ENCODE measurements around the gene ABCA9.
"Not testable (repeated sequence)": the region's sequence is repeated elsewhere in the genome, so short reads cannot be mapped to it uniquely, and the experiment has no call there.

ABCA9 gene

GRCh38 chr17:69043098-69043734 lies 17.5 kb downstream of the ABCA9 start:
- DNase-seq (ENCODE audit: low spot score in 2 of 2) (no peak), ATAC-seq (ENCODE audit: low read depth) (no peak)
- no peaks in the 10 kb centered on the region for H3K36me3 Mint-ChIP-seq
- H3K27ac Mint-ChIP-seq = no peak overlapping the region
- H3K9me3 Mint-ChIP-seq = peaks cover 1% of the 10 kb centered on the region
- no peaks in the 10 kb centered on the region for H3K27me3 Mint-ChIP-seq
- H3K4me3 Mint-ChIP-seq = no peak overlapping the region
- H3K4me1 Mint-ChIP-seq = no peaks in the 10 kb centered on the region

GRCh38 chr17:69042308-69042707 lies 18.4 kb downstream of the ABCA9 start:
- no peak overlapping the region for H3K27ac Mint-ChIP-seq
- DNase-seq (ENCODE audit: low spot score in 2 of 2) (no peak), ATAC-seq (ENCODE audit: low read depth) (no peak)
- no peak overlapping the region for H3K4me3 Mint-ChIP-seq
- no peaks in the 10 kb centered on the region for H3K36me3 Mint-ChIP-seq
- H3K4me1 Mint-ChIP-seq = no peaks in the 10 kb centered on the region
- no peaks in the 10 kb centered on the region for H3K27me3 Mint-ChIP-seq
- H3K9me3 Mint-ChIP-seq = peaks cover 3% of the 10 kb centered on the region

- H3K9me3 Mint-ChIP-seq = peaks cover 8% of the 10 kb centered on the region
Observed at GRCh38 chr17:69031839-69032238, 28.9 kb downstream of the ABCA9 start.

DNA sequence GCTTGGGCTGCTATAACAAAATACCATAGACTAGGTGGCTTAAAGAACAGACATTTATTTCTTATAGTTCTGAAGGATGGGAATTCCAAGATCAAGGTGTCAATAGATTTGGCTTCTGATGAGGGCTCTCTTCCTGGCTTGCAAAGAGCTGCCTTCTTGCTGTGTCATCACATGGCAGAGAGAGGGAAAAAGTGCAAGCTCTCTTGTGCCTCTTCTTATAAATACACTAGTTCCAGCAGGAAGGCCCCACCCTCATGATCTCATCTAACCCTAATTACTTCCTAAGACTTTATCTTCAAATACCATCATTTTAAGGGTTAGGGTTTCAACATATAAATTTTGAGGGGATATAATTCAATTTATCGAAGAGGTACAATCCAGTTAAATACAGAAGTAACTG lies 30.6 kb downstream of the ABCA9 start:
- Mint-ChIP-seq H3K4me3 (no peak overlapping the region), H3K27ac (no peak overlapping the region), H3K36me3 (no peaks in the 10 kb centered on the region), H3K27me3 (peaks cover 1% of the 10 kb centered on the region), H3K4me1 (no peaks in the 10 kb centered on the region), H3K9me3 (no peaks in the 10 kb centered on the region)
- DNase-seq (ENCODE audit: low spot score in 2 of 2) = no peak
- ATAC-seq (ENCODE audit: low read depth) = no peak

More at GRCh38 chr17:69031839-69032238, 28.9 kb downstream of the ABCA9 start:
- Mint-ChIP-seq H3K36me3 (peaks cover 7% of the 10 kb centered on the region), H3K4me1 (no peaks in the 10 kb centered on the region), H3K27ac (no peak overlapping the region), H3K4me3 (no peak overlapping the region), H3K27me3 (peaks cover 1% of the 10 kb centered on the region)
- ATAC-seq (ENCODE audit: low read depth) (no peak), DNase-seq (ENCODE audit: low spot score in 2 of 2) (no peak)

- Mint-ChIP-seq H3K36me3 (no peaks in the 10 kb centered on the region), H3K9me3 (no peaks in the 10 kb centered on the region), H3K4me1 (peaks cover 3% of the 10 kb centered on the region), H3K4me3 (no peak overlapping the region), H3K27me3 (no peaks in the 10 kb centered on the region), H3K27ac (no peak overlapping the region)
- DNase-seq (ENCODE audit: low spot score in 2 of 2) = no peak
- ATAC-seq (ENCODE audit: low read depth) = no peak
Observed at GRCh38 chr17:69018687-69019086, 42.0 kb downstream of the ABCA9 start.

DNA sequence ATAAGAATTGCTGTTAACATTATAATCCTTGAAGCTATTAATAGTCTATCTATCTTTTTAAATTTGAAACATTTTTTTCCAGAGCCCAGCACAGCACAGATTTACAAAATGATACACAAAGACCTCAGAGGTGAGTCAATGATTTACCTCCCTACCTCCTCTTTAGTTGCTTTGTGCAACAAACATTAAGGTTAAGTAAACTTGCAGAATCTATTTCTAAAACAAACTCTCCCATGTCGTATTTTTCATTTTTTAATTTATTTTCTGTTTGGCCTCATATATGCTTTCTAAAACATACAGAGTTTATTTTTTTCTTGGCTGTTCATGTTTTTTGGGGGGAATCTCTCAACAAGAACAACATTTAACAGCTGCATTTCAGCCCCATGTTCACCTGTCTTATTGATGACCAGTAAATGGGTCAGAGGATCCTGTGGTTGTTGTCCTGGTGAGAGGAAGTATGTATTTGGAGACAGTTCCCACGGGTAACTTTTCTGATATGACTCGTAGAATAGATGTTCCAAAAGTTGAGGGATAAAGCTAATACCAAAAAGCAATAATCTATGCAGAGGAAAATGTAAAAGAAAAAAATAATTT lies 42.6 kb downstream of the ABCA9 start:
- DNase-seq (ENCODE audit: low spot score in 2 of 2) = no peak
- Mint-ChIP-seq H3K9me3 (no peaks in the 10 kb centered on the region), H3K27ac (no peak overlapping the region), H3K4me3 (no peak overlapping the region), H3K36me3 (no peaks in the 10 kb centered on the region), H3K4me1 (peaks cover 3% of the 10 kb centered on the region), H3K27me3 (no peaks in the 10 kb centered on the region)
- ATAC-seq (ENCODE audit: low read depth) = no peak

GRCh38 chr17:69015631-69016030 lies 45.1 kb downstream of the ABCA9 start:
- H3K27me3 Mint-ChIP-seq = no peaks in the 10 kb centered on the region
- DNase-seq (ENCODE audit: low spot score in 2 of 2) = no peak
- no peaks in the 10 kb centered on the region for H3K36me3 Mint-ChIP-seq
- H3K4me1 Mint-ChIP-seq = peaks cover 3% of the 10 kb centered on the region
- peaks cover 1% of the 10 kb centered on the region for H3K9me3 Mint-ChIP-seq
- ATAC-seq (ENCODE audit: low read depth) = no peak
- H3K4me3 Mint-ChIP-seq = no peak overlapping the region
- H3K27ac Mint-ChIP-seq = no peak overlapping the region

GRCh38 chr17:69012895-69013805 lies 47.6 kb downstream of the ABCA9 start:
- Mint-ChIP-seq H3K27me3 (no peaks in the 10 kb centered on the region), H3K4me1 (no peaks in the 10 kb centered on the region), H3K9me3 (peaks cover 1% of the 10 kb centered on the region), H3K36me3 (no peaks in the 10 kb centered on the region), H3K27ac (no peak overlapping the region), H3K4me3 (no peak overlapping the region)
- ATAC-seq (ENCODE audit: low read depth) (no peak), DNase-seq (ENCODE audit: low spot score in 2 of 2) (no peak)

DNA sequence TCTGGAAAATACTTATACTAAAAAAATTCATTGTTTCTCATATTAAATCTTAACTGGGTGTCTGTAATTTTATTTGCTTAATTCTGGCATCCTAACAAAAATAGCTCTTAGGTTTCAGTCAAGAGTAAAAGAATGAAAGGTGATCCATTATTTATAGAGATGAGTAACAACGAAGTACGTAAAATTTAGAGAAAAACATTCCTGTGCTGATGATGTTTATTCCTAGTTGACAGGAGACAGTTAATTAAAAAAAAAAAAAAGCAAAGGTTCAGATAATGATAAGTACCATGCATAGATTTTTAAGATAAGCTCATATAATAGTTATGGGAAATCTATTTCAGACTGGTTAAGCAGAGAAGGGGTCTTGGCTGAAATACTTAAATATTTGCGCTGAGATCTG lies 50.8 kb downstream of the ABCA9 start:
- DNase-seq (ENCODE audit: low spot score in 2 of 2) = no peak
- no peak for ATAC-seq (ENCODE audit: low read depth)

GRCh38 chr17:69004759-69005158 lies 56.0 kb downstream of the ABCA9 start:
- not testable (repeated sequence) for H3K27ac Mint-ChIP-seq; DNase-seq (ENCODE audit: low spot score in 2 of 2); ATAC-seq (ENCODE audit: low read depth); H3K27me3 Mint-ChIP-seq; H3K4me1 Mint-ChIP-seq; H3K36me3 Mint-ChIP-seq; H3K4me3 Mint-ChIP-seq; H3K9me3 Mint-ChIP-seq

More for the DNA sequence above, 50.8 kb downstream of the ABCA9 start:
- Mint-ChIP-seq H3K36me3 (no peaks in the 10 kb centered on the region), H3K27ac (no peak overlapping the region), H3K9me3 (peaks cover 3% of the 10 kb centered on the region), H3K27me3 (peaks cover 3% of the 10 kb centered on the region), H3K4me3 (no peak overlapping the region), H3K4me1 (no peaks in the 10 kb centered on the region)

- ATAC-seq (ENCODE audit: low read depth); H3K36me3 Mint-ChIP-seq: not testable (repeated sequence)
Observed at GRCh38 chr17:68999743-69000142, 61.0 kb downstream of the ABCA9 start.

DNA sequence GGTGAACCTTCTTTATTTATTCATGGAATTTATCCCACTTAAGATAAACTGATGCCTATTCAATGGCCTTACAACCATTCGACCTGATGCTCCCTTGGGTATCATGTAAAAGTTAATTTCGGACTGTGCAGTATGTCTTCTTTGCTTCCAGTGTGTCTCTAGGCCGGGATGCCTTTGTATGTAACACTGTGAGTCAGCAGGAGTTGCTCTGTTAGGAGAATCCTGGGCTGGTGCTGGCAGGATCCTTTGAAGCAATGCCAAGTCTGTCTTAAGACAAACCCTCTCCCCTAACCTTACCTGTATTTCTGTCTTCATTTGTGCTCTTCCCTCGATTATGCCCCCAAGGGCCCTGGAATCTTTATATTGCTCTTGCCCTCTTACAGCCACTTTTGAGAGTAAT lies 67.6 kb downstream of the ABCA9 start:
- no peak overlapping the region for H3K27ac Mint-ChIP-seq
- no peaks in the 10 kb centered on the region for H3K27me3 Mint-ChIP-seq
- DNase-seq (ENCODE audit: low spot score in 2 of 2) (no peak), ATAC-seq (ENCODE audit: low read depth) (no peak)
- no peaks in the 10 kb centered on the region for H3K4me1 Mint-ChIP-seq
- H3K36me3 Mint-ChIP-seq = no peaks in the 10 kb centered on the region
- no peak overlapping the region for H3K4me3 Mint-ChIP-seq
- no peaks in the 10 kb centered on the region for H3K9me3 Mint-ChIP-seq

More at GRCh38 chr17:68999743-69000142, 61.0 kb downstream of the ABCA9 start:
- H3K4me3 Mint-ChIP-seq; DNase-seq (ENCODE audit: low spot score in 2 of 2); H3K4me1 Mint-ChIP-seq; H3K27ac Mint-ChIP-seq; H3K27me3 Mint-ChIP-seq; H3K9me3 Mint-ChIP-seq: not testable (repeated sequence)

DNA sequence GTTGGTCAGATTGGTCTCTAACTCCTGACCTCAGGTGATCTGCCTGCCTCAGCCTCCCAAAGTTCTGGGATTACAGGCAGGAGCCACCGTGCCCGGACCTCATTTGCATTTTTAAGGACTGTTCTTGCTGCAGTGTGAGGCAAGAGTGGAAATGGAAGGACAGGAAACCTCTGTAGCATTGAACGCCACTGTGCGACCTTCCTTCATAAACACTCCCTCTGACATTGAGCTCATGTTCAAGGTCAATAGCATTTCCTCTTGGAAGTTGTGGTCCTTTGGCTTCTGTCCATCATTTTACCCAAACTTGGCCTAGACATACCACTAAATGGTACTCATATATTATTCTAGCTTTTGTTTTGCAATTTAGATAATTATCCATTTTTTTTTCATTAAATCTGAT lies 72.8 kb downstream of the ABCA9 start:
- Mint-ChIP-seq H3K36me3 (no peaks in the 10 kb centered on the region), H3K27me3 (no peaks in the 10 kb centered on the region), H3K4me1 (no peaks in the 10 kb centered on the region), H3K4me3 (no peak overlapping the region), H3K27ac (no peak overlapping the region), H3K9me3 (no peaks in the 10 kb centered on the region)
- no peak for DNase-seq (ENCODE audit: low spot score in 2 of 2)
- ATAC-seq (ENCODE audit: low read depth) = no peak

- Mint-ChIP-seq H3K4me3 (no peak overlapping the region), H3K27me3 (no peaks in the 10 kb centered on the region), H3K9me3 (no peaks in the 10 kb centered on the region), H3K36me3 (no peaks in the 10 kb centered on the region), H3K4me1 (no peaks in the 10 kb centered on the region), H3K27ac (no peak overlapping the region)
- DNase-seq (ENCODE audit: low spot score in 2 of 2) = no peak
- no peak for ATAC-seq (ENCODE audit: low read depth)
Observed at GRCh38 chr17:68981288-68981687, 79.4 kb downstream of the ABCA9 start.
